Measurements from ENCODE around the gene CYBRD1.

DNA sequence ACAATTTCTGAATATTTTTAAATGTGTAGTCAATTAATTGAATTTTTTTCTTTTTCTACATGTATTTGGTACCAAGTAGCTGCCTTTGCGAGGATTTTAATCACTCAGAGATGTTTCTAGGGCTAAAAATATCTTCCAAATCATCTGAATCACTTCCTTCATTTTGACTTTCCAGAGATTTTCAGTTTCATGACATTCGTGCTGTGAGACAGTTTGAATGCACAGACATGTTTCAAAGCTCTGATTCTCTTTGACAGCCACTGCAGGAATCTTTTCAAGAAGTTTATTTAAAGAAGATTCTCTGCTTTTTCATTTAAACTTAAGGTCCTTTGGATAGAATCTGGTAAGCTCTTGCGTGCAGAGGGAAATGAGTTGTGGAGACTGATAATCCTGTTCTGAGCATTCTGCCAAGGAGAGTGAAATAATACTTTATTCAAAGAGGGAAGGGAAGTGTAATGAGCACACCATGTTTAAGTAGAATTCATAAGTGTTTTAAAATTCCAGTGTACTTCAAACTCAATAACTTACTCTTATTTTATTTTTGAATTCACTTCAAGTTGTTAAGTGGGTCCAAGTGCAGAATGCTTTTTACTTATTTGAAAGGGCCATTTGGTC is 9.7 kb downstream of the CYBRD1 start:
- TF ChIP-seq POLR2AphosphoS5 (IDR thresholded peaks at IDR 0.05; ENCODE audit: low read depth), result no peak
- TF ChIP-seq, protein P1, sequence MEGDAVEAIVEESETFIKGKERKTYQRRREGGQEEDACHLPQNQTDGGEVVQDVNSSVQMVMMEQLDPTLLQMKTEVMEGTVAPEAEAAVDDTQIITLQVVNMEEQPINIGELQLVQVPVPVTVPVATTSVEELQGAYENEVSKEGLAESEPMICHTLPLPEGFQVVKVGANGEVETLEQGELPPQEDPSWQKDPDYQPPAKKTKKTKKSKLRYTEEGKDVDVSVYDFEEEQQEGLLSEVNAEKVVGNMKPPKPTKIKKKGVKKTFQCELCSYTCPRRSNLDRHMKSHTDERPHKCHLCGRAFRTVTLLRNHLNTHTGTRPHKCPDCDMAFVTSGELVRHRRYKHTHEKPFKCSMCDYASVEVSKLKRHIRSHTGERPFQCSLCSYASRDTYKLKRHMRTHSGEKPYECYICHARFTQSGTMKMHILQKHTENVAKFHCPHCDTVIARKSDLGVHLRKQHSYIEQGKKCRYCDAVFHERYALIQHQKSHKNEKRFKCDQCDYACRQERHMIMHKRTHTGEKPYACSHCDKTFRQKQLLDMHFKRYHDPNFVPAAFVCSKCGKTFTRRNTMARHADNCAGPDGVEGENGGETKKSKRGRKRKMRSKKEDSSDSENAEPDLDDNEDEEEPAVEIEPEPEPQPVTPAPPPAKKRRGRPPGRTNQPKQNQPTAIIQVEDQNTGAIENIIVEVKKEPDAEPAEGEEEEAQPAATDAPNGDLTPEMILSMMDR (IDR thresholded peaks at IDR 0.05; ENCODE audit: insufficient read depth, low read length), result no peak
- TF ChIP-seq, protein P2, sequence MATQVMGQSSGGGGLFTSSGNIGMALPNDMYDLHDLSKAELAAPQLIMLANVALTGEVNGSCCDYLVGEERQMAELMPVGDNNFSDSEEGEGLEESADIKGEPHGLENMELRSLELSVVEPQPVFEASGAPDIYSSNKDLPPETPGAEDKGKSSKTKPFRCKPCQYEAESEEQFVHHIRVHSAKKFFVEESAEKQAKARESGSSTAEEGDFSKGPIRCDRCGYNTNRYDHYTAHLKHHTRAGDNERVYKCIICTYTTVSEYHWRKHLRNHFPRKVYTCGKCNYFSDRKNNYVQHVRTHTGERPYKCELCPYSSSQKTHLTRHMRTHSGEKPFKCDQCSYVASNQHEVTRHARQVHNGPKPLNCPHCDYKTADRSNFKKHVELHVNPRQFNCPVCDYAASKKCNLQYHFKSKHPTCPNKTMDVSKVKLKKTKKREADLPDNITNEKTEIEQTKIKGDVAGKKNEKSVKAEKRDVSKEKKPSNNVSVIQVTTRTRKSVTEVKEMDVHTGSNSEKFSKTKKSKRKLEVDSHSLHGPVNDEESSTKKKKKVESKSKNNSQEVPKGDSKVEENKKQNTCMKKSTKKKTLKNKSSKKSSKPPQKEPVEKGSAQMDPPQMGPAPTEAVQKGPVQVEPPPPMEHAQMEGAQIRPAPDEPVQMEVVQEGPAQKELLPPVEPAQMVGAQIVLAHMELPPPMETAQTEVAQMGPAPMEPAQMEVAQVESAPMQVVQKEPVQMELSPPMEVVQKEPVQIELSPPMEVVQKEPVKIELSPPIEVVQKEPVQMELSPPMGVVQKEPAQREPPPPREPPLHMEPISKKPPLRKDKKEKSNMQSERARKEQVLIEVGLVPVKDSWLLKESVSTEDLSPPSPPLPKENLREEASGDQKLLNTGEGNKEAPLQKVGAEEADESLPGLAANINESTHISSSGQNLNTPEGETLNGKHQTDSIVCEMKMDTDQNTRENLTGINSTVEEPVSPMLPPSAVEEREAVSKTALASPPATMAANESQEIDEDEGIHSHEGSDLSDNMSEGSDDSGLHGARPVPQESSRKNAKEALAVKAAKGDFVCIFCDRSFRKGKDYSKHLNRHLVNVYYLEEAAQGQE (IDR thresholded peaks at IDR 0.05; ENCODE audit: insufficient replicate concordance, low read depth), result no peak

Measured in HL-60 (cell line).